ENCODE measurements around the gene FIP1L1. TPM values are rescaled to one million over a fixed set of nuclear protein-coding genes. Genes with fewer than 3 reads are reported as not detected.

The FIP1L1 gene
- total and polyA plus RNA-seq, 2 donors (not counting 3 experiments of a cell fraction or from before 2014, with no cell fraction given), result 18.9 to 51.9 TPM

GRCh38 chr4:53378171-53378482 lies 686 bp downstream of the FIP1L1 start:
- Histone ChIP-seq H3K27ac (ENCODE audit: insufficient read depth, low read depth, low read length) (peak overlapping the region; percentile 67), H2AFZ (ENCODE audit: low read depth, low read length) (peak overlapping the region; percentile 100), H3K4me1 (ENCODE audit: control insufficient read depth, extremely low read depth, insufficient read depth, low read length) (peaks cover 13% of the 10 kb centered on the region), H3K9me1 (replicated peaks; ENCODE audit: control insufficient read depth, extremely low read depth, insufficient read depth, low read length) (no peaks in the 10 kb centered on the region), H3K4me2 (ENCODE audit: insufficient read depth, low read length) (peak overlapping the region; percentile 86), H3K27me3 (ENCODE audit: control insufficient read depth in 2 of 2, insufficient read depth in 2 of 2, low read length in 2 of 2) (peaks cover 0 to 8% of the 10 kb centered on the region in 2 experiments), H3K36me3 (ENCODE audit: control insufficient read depth in 2 of 2, extremely low read depth in 1 of 2, insufficient read depth in 2 of 2, low read length in 2 of 2) (no peaks in the 10 kb centered on the region), H3K79me2 (ENCODE audit: control insufficient read depth, insufficient read depth, low read length) (peaks cover 42% of the 10 kb centered on the region), H4K20me1 (replicated peaks; ENCODE audit: control insufficient read depth, extremely low read depth, insufficient read depth, low read length) (peaks cover 3% of the 10 kb centered on the region), H3K4me3 (replicated peaks in 1 of 3; ENCODE audit: insufficient read depth in 1 of 3, low read depth in 1 of 3, low read length in 3 of 3) (peak overlapping the region; percentile 82 to 90 (median 88)), H3K9me3 (replicated peaks; ENCODE audit: control insufficient read depth, insufficient read depth, low read length) (no peaks in the 10 kb centered on the region), H3K9ac (replicated peaks; ENCODE audit: extremely low read depth, insufficient read depth, low read length) (peak overlapping the region; percentile 93)
- dilution Hi-C loops (cut with MboI; ENCODE audit: extremely low pct_ligation_motif_present, low sequenced_read_pairs), result no loop called here
- ChIA-PET POLR2A (no interaction called here), CTCF (interaction anchor here (1.2 to 1.4 kb wide), 3 partner anchors 13 to 856 kb away, joined by 3 to 6 read pairs (median 3); partner anchors contain the start of gene SCFD2)
- DNase-seq (ENCODE audit: low read depth, low spot score), result no peak
- TF ChIP-seq JUN (IDR thresholded peaks at IDR 0.05; ENCODE audit: borderline replicate concordance, insufficient read depth, insufficient read length, low read depth), result no peak
- TF ChIP-seq MAX (IDR thresholded peaks at IDR 0.05; ENCODE audit: insufficient read depth, insufficient read length), result no peak
- TF ChIP-seq MYC (IDR thresholded peaks at IDR 0.05; ENCODE audit: low read depth, low read length), result no peak
- TF ChIP-seq POLR2AphosphoS5 (IDR thresholded peaks at IDR 0.05; ENCODE audit: insufficient read depth, low read depth, low read length), result no peak
- no peak for TF ChIP-seq CTCF (IDR thresholded peaks at IDR 0.05; ENCODE audit: extremely low read depth in 1 of 2, insufficient read depth in 1 of 2, low read depth in 1 of 2, low read length in 2 of 2)
- no peak for TF ChIP-seq EZH2 (IDR thresholded peaks at IDR 0.05; ENCODE audit: borderline replicate concordance, low read depth, low read length, severe bottlenecking)
- no peak for TF ChIP-seq GATA2 (IDR thresholded peaks at IDR 0.05; ENCODE audit: insufficient read depth, insufficient read length, low read depth, low read length)
- TF ChIP-seq FOS (IDR thresholded peaks at IDR 0.05; ENCODE audit: borderline replicate concordance, insufficient read depth, low read length), result no peak
- TF ChIP-seq POLR2A (IDR thresholded peaks at IDR 0.05; ENCODE audit: low read depth, low read length), result no peak
- intact Hi-C loops (cut with micrococcal nuclease), result loop anchor here (2.0 kb wide), 1 partner anchor 181 kb away; no protein-coding TSS in a partner anchor
- no peak for FAIRE-seq
- BruUV-seq (replicated peaks), result no TSS peak

All from endothelial cell of umbilical vein (primary cell).